Lower leg skin (tissue), 4 donors: ENCODE data around the gene SLC38A11. TPM values are rescaled to one million over a fixed set of nuclear protein-coding genes. Genes with fewer than 3 reads are reported as not detected.
"Not testable (repeated sequence)": the region's sequence is repeated elsewhere in the genome, so short reads cannot be mapped to it uniquely, and the experiment has no call there.

Experiments
- DNase-seq, 2 donors: peaks; one replicate each; pipeline ENCODE4 v3.0.0-alpha.2; 2019; ENCODE audit warnings: low spot score in 2 of 2
- H3K4me3 ChIP-seq: fragments of 200-600 bp; sonication (generic); 2 replicates; pipeline ENCODE4 v1.5.1; 2017; ENCODE audit warnings: mild to moderate bottlenecking, low read depth; ENCODE audit not compliant: poor library complexity, severe bottlenecking
- CTCF ChIP-seq, 3 donors: fragments of 450-650 bp; IDR thresholded peaks; one replicate each; pipeline ENCODE4 v1.5.1; 2016; ENCODE audit warnings: antibody characterized with exemption in 3 of 3, mild to moderate bottlenecking in 3 of 3, moderate library complexity in 2 of 3
- POLR2A ChIP-seq, 2 donors: fragments of 450-650 bp; IDR thresholded peaks; one replicate each; pipeline ENCODE4 v1.6.1; 2016 to 2017; ENCODE audit warnings: antibody characterized with exemption in 2 of 2, mild to moderate bottlenecking in 1 of 2, moderate library complexity in 1 of 2
- WGBS, 2 donors: methylation state at CpG; one replicate each; pipeline ENCODE4 v1.1.5; 2018; 5-methylcytosine and 5-hydroxymethylcytosine counted together
- intact Hi-C: fragments of 100-400 bp; cut with DNase I; formaldehyde crosslinking; loops from one replicate; pipeline ENCODE4 v1.15.0; 2023; ENCODE audit warnings: low total_unique reads
- total RNA-seq, 4 donors: library from RNA; depleted of rRNA; stranded (reverse); fragments of >200 nt; gene quantifications; one replicate each; pipeline ENCODE4 v1.1.0, GENCODE V29; 2016

The SLC38A11 gene
- total RNA-seq, 4 donors from 2014 or later = 0.32 to 2.9 (median 0.52) TPM; not detected in 1

- intact Hi-C loops = no loop called here
- DNase-seq = no peak
- H3K4me3 ChIP-seq = no peak overlapping the region
- 68 to 76% methylated on average over 2 of the region's 2 CpGs for WGBS, 2 donors
- TF ChIP-seq POLR2A (IDR thresholded peaks at IDR 0.05) (no peak), CTCF (IDR thresholded peaks at IDR 0.05) (no peak)
Measured at GRCh38 chr2:164979113-164979512, 23.8 kb upstream of the SLC38A11 start.

- intact Hi-C loops, H3K4me3 ChIP-seq, DNase-seq: not testable (repeated sequence)
- WGBS, 2 donors = 83 to 85% methylated on average over 5 of the region's 5 CpGs
Measured at GRCh38 chr2:164976875-164977470, 21.6 kb upstream of the SLC38A11 start.

- no peak for TF ChIP-seq CTCF (IDR thresholded peaks at IDR 0.05)
- no peak for TF ChIP-seq POLR2A (IDR thresholded peaks at IDR 0.05)
- 58 to 74% methylated on average over 3 of the region's 3 CpGs for WGBS, 2 donors
- intact Hi-C loops = no loop called here
- no peak overlapping the region for H3K4me3 ChIP-seq
- DNase-seq = no peak
Measured at GRCh38 chr2:164976301-164976700, 21.0 kb upstream of the SLC38A11 start.

- no peak for TF ChIP-seq POLR2A (IDR thresholded peaks at IDR 0.05)
- TF ChIP-seq CTCF (IDR thresholded peaks at IDR 0.05) = no peak
- 44 to 51% methylated on average over 1 of the region's 1 CpG for WGBS, 2 donors
- intact Hi-C loops = no loop called here
- DNase-seq = no peak
- H3K4me3 ChIP-seq = no peak overlapping the region
Measured at GRCh38 chr2:164975891-164976290, 20.6 kb upstream of the SLC38A11 start.

- 56 to 65% methylated on average over 1 of the region's 1 CpG for WGBS, 2 donors
Measured at GRCh38 chr2:164974221-164974620, 18.9 kb upstream of the SLC38A11 start.

GRCh38 chr2:164972216-164972615 lies 16.9 kb upstream of the SLC38A11 start:
- DNase-seq = no peak
- H3K4me3 ChIP-seq = no peak overlapping the region
- WGBS, 2 donors = 49 to 64% methylated on average over 4 of the region's 4 CpGs
- intact Hi-C loops = no loop called here
- no peak for TF ChIP-seq CTCF (IDR thresholded peaks at IDR 0.05)
- no peak for TF ChIP-seq POLR2A (IDR thresholded peaks at IDR 0.05)

More at GRCh38 chr2:164974221-164974620, 18.9 kb upstream of the SLC38A11 start:
- TF ChIP-seq POLR2A (IDR thresholded peaks at IDR 0.05) (no peak), CTCF (IDR thresholded peaks at IDR 0.05) (no peak)
- no peak overlapping the region for H3K4me3 ChIP-seq
- no peak for DNase-seq
- intact Hi-C loops = no loop called here
